CD4-positive, alpha-beta T cell (primary cell): ENCODE results near the gene FGF16. TPM values are rescaled to one million over a fixed set of nuclear protein-coding genes. Genes with fewer than 3 reads are reported as not detected.

Source experiments
- ATAC-seq: fragments of 200-7000 bp; cut with Tn5 transposase; one replicate; pipeline ENCODE4 v1.10.0; 2022; ENCODE audit warnings: mild to moderate bottlenecking; ENCODE audit not compliant: poor library complexity
- CTCF ChIA-PET: fragments of 350-600 bp; sonication (Branson Sonifier 250); formaldehyde crosslinking; loops from one replicate; lab custom pipeline; 2021; ENCODE audit warnings: antibody characterized with exemption, inconsistent platforms; lab: Charles Lee
- POLR2A ChIA-PET: fragments of 350-600 bp; sonication (Branson Sonifier 250); formaldehyde crosslinking; loops from one replicate; lab custom pipeline; 2021; ENCODE audit warnings: antibody characterized with exemption, inconsistent platforms; lab: Charles Lee
- DNase-seq, 14 experiments: peaks; one replicate each; pipeline ENCODE4 v3.0.0-alpha.2; 2013 to 2020; ENCODE audit warnings: mixed read lengths in 2 of 14
- H3K27ac ChIP-seq, 2 donors: one replicate each; pipeline versions ENCODE4 v1.5.1 to v1.7.0; 2013; ENCODE audit warnings: low read length in 2 of 2, low read depth in 1 of 2, mild to moderate bottlenecking in 1 of 2
- H3K27me3 ChIP-seq, 2 experiments: 1 replicate in 1 of 2; 2 replicates in 1 of 2; pipeline versions ENCODE4 v1.6.1 to v1.7.0; 2013; ENCODE audit warnings: low read length in 2 of 2, control low read depth in 1 of 2, mild to moderate bottlenecking in 1 of 2, moderate library complexity in 1 of 2; ENCODE audit not compliant: insufficient read depth in 2 of 2, control insufficient read depth in 1 of 2
- H3K36me3 ChIP-seq: one replicate; pipeline ENCODE4 v1.6.1; 2013; ENCODE audit warnings: low read length, control low read depth; ENCODE audit not compliant: insufficient read depth
- H3K4me1 ChIP-seq: one replicate; pipeline ENCODE4 v1.6.1; 2013; ENCODE audit warnings: low read length, control low read depth; ENCODE audit not compliant: insufficient read depth
- H3K4me3 ChIP-seq: one replicate; pipeline ENCODE4 v1.5.1; 2013; ENCODE audit warnings: mild to moderate bottlenecking, low read length, moderate library complexity
- H3K9me3 ChIP-seq, 2 experiments: 1 replicate in 1 of 2; 2 replicates in 1 of 2; pipeline versions ENCODE4 v1.6.1 to v1.7.0; 2013; ENCODE audit warnings: low read length in 2 of 2, mild to moderate bottlenecking in 2 of 2, control low read depth in 1 of 2, moderate library complexity in 1 of 2; ENCODE audit not compliant: control insufficient read depth in 1 of 2, insufficient read depth in 1 of 2
- H3K27ac Mint-ChIP-seq: one replicate; pipeline ENCODE4 v1.8.0; 2020; ENCODE audit warnings: mixed read lengths
- H3K27me3 Mint-ChIP-seq: one replicate; pipeline ENCODE4 v1.8.0; 2021; ENCODE audit warnings: mixed read lengths
- H3K36me3 Mint-ChIP-seq: one replicate; pipeline ENCODE4 v1.8.0; 2021; ENCODE audit warnings: low read depth, mixed read lengths
- H3K4me1 Mint-ChIP-seq: one replicate; pipeline ENCODE4 v1.8.0; 2021; ENCODE audit warnings: low read depth, mixed read lengths
- H3K4me3 Mint-ChIP-seq: one replicate; pipeline ENCODE4 v1.8.0; 2020; ENCODE audit warnings: mild to moderate bottlenecking, mixed read lengths
- H3K9me3 Mint-ChIP-seq: one replicate; pipeline ENCODE4 v1.8.0; 2020; ENCODE audit warnings: mixed read lengths
- CTCF ChIP-seq: fragments of 200-600 bp; IDR thresholded peaks from one replicate; pipeline ENCODE4 v1.8.0; 2022; ENCODE audit warnings: antibody characterized with exemption, mild to moderate bottlenecking
- intact Hi-C, 2 experiments: fragments of 100-400 bp; cut with DNase I in 1 of 2; cut with micrococcal nuclease in 1 of 2; formaldehyde crosslinking; loops; one replicate each; pipeline versions ENCODE4 v1.15.1 to v1.9.0; 2023 to 2025; cut with DNase I, micrococcal nuclease
- total RNA-seq, 174 experiments: library from RNA in 2 of 174; stranded (reverse) in 2 of 174; gene quantifications; one replicate each; pipeline ENCODE4 v1.2.3 and lab custom pipeline; 2021 to 2026

FGF16 gene
- total RNA-seq, 2 experiments from 2014 or later = not detected

- H3K4me1 ChIP-seq = peaks cover 13% of the 10 kb centered on the region
- DNase-seq (no peak), ATAC-seq (no peak)
- CTCF ChIA-PET = no interaction called here
- no peaks in the 10 kb centered on the region for H3K9me3 ChIP-seq
- Mint-ChIP-seq H3K36me3 (no peaks in the 10 kb centered on the region), H3K27me3 (peaks cover 20% of the 10 kb centered on the region), H3K4me1 (peaks cover 6% of the 10 kb centered on the region), H3K9me3 (no peaks in the 10 kb centered on the region), H3K27ac (no peak overlapping the region), H3K4me3 (no peak overlapping the region)
- H3K36me3 ChIP-seq = no peaks in the 10 kb centered on the region
- no peak overlapping the region for H3K27ac ChIP-seq
- intact Hi-C loops = no loop called here
- H3K4me3 ChIP-seq = no peak overlapping the region
- peaks cover 6 to 9% of the 10 kb centered on the region in 2 experiments for H3K27me3 ChIP-seq
- POLR2A ChIA-PET = no interaction called here
- TF ChIP-seq CTCF = no peak
Observed at GRCh38 chrX:77450996-77451395, 3.8 kb downstream of the FGF16 start.

GRCh38 chrX:77453190-77453589 is 6.0 kb downstream of the FGF16 start:
- no peaks in the 10 kb centered on the region for H3K9me3 ChIP-seq
- H3K36me3 Mint-ChIP-seq = no peaks in the 10 kb centered on the region
- peaks cover 8% of the 10 kb centered on the region for H3K27me3 Mint-ChIP-seq
- intact Hi-C loops = no loop called here
- H3K4me1 Mint-ChIP-seq = no peaks in the 10 kb centered on the region
- TF ChIP-seq CTCF = no peak
- H3K27me3 ChIP-seq = no peaks in the 10 kb centered on the region
- H3K36me3 ChIP-seq = no peaks in the 10 kb centered on the region
- H3K27ac ChIP-seq = no peak overlapping the region
- no peaks in the 10 kb centered on the region for H3K4me1 ChIP-seq
- H3K4me3 Mint-ChIP-seq = no peak overlapping the region
- DNase-seq = no peak
- H3K4me3 ChIP-seq = no peak overlapping the region
- H3K9me3 Mint-ChIP-seq = no peaks in the 10 kb centered on the region
- POLR2A ChIA-PET = no interaction called here
- CTCF ChIA-PET = no interaction called here
- ATAC-seq = no peak
- H3K27ac Mint-ChIP-seq = no peak overlapping the region

- no peaks in the 10 kb centered on the region for H3K9me3 ChIP-seq
- H3K27me3 Mint-ChIP-seq = no peaks in the 10 kb centered on the region
- H3K36me3 ChIP-seq = no peaks in the 10 kb centered on the region
- H3K9me3 Mint-ChIP-seq = no peaks in the 10 kb centered on the region
- no peaks in the 10 kb centered on the region for H3K36me3 Mint-ChIP-seq
- CTCF ChIA-PET = no interaction called here
- H3K27ac Mint-ChIP-seq = no peak overlapping the region
- intact Hi-C loops = no loop called here
- no peak overlapping the region for H3K4me3 Mint-ChIP-seq
- no peak overlapping the region for H3K4me3 ChIP-seq
- ATAC-seq (no peak), DNase-seq (no peak)
- no peaks in the 10 kb centered on the region for H3K27me3 ChIP-seq
- TF ChIP-seq CTCF = no peak
- no peaks in the 10 kb centered on the region for H3K4me1 ChIP-seq
- POLR2A ChIA-PET = no interaction called here
- no peak overlapping the region for H3K27ac ChIP-seq
- H3K4me1 Mint-ChIP-seq = no peaks in the 10 kb centered on the region
Observed at GRCh38 chrX:77455437-77455836, 8.2 kb downstream of the FGF16 start.
